ENCODE data around the gene TMEM117. TPM values are rescaled to one million over a fixed set of nuclear protein-coding genes. Genes with fewer than 3 reads are reported as not detected.

Gene TMEM117
- total and polyA plus RNA-seq, 2 donors (not counting 3 experiments of a cell fraction or from before 2014, with no cell fraction given), result 1.2 to 3.8 TPM

DNA sequence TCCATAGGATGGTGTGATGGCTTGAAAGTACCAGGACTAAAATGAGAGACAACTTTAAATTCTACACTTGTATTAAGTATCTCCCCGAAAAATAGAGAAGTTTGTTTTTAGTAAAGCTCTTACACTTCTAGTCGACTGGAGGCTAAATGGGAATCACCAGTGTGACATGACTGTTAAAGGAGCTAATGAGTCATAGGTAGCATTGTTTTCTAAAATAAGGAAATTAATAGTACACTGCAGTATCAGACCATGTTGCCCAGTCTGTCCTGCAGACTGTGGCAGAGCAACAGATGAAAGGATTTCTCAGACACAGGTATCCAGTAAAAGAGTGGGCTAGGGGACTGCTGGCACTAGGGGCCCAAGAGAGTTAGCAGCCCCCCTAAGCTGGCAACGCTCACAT is 140.1 kb downstream of the TMEM117 start:
- intact Hi-C loops (cut with micrococcal nuclease) (no loop called here), dilution Hi-C loops (cut with MboI; ENCODE audit: extremely low pct_ligation_motif_present, low sequenced_read_pairs) (no loop called here)
- TF ChIP-seq JUN (IDR thresholded peaks at IDR 0.05; ENCODE audit: borderline replicate concordance, insufficient read depth, insufficient read length, low read depth), result peak; percentile 42
- TF ChIP-seq FOS (IDR thresholded peaks at IDR 0.05; ENCODE audit: borderline replicate concordance, insufficient read depth, low read length), result no peak
- FAIRE-seq (no peak), DNase-seq (ENCODE audit: low read depth, low spot score) (no peak)
- Histone ChIP-seq H3K9me1 (replicated peaks; ENCODE audit: control insufficient read depth, extremely low read depth, insufficient read depth, low read length) (no peaks in the 10 kb centered on the region), H3K27ac (ENCODE audit: insufficient read depth, low read depth, low read length) (no peak overlapping the region), H3K36me3 (ENCODE audit: control insufficient read depth in 2 of 2, extremely low read depth in 1 of 2, insufficient read depth in 2 of 2, low read length in 2 of 2) (no peaks in the 10 kb centered on the region), H2AFZ (ENCODE audit: low read depth, low read length) (no peak overlapping the region), H3K27me3 (ENCODE audit: control insufficient read depth in 2 of 2, insufficient read depth in 2 of 2, low read length in 2 of 2) (no peaks in the 10 kb centered on the region), H3K4me2 (ENCODE audit: insufficient read depth, low read length) (no peak overlapping the region), H3K9me3 (replicated peaks; ENCODE audit: control insufficient read depth, insufficient read depth, low read length) (no peaks in the 10 kb centered on the region), H3K4me1 (ENCODE audit: control insufficient read depth, extremely low read depth, insufficient read depth, low read length) (no peaks in the 10 kb centered on the region), H4K20me1 (replicated peaks; ENCODE audit: control insufficient read depth, extremely low read depth, insufficient read depth, low read length) (no peaks in the 10 kb centered on the region), H3K4me3 (replicated peaks in 1 of 3; ENCODE audit: insufficient read depth in 1 of 3, low read depth in 1 of 3, low read length in 3 of 3) (no peak overlapping the region), H3K79me2 (ENCODE audit: control insufficient read depth, insufficient read depth, low read length) (no peaks in the 10 kb centered on the region), H3K9ac (replicated peaks; ENCODE audit: extremely low read depth, insufficient read depth, low read length) (no peak overlapping the region)
- BruUV-seq (replicated peaks), result no TSS peak
- CTCF ChIA-PET, result no interaction called here
- POLR2A ChIA-PET, result no interaction called here

DNA sequence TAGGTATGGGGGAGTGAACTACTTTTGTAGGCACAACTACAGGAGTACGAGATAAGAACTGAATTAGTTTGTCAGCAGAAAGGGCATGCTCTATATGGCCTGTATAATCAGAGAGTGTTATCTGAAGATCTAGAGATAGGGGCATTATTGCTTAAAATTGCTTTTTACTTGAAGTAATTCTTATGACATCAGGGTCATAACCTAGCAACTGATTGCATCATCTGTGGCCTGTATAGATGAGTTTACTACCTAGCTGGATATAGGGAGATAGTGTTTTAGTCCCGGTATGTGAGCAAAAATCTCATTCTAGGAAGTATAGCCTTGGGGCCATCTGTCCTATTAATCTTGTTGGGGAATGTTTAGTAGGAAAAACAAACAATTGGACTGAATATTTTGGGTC is 142.7 kb downstream of the TMEM117 start:
- Histone ChIP-seq H3K36me3 (ENCODE audit: control insufficient read depth in 2 of 2, extremely low read depth in 1 of 2, insufficient read depth in 2 of 2, low read length in 2 of 2) (no peaks in the 10 kb centered on the region), H3K4me3 (replicated peaks in 1 of 3; ENCODE audit: insufficient read depth in 1 of 3, low read depth in 1 of 3, low read length in 3 of 3) (no peak overlapping the region), H3K9ac (replicated peaks; ENCODE audit: extremely low read depth, insufficient read depth, low read length) (no peak overlapping the region), H3K27me3 (ENCODE audit: control insufficient read depth in 2 of 2, insufficient read depth in 2 of 2, low read length in 2 of 2) (no peaks in the 10 kb centered on the region), H3K27ac (ENCODE audit: insufficient read depth, low read depth, low read length) (no peak overlapping the region), H3K4me2 (ENCODE audit: insufficient read depth, low read length) (no peak overlapping the region), H3K4me1 (ENCODE audit: control insufficient read depth, extremely low read depth, insufficient read depth, low read length) (no peaks in the 10 kb centered on the region), H4K20me1 (replicated peaks; ENCODE audit: control insufficient read depth, extremely low read depth, insufficient read depth, low read length) (no peaks in the 10 kb centered on the region), H2AFZ (ENCODE audit: low read depth, low read length) (no peak overlapping the region), H3K79me2 (ENCODE audit: control insufficient read depth, insufficient read depth, low read length) (no peaks in the 10 kb centered on the region), H3K9me3 (replicated peaks; ENCODE audit: control insufficient read depth, insufficient read depth, low read length) (no peaks in the 10 kb centered on the region), H3K9me1 (replicated peaks; ENCODE audit: control insufficient read depth, extremely low read depth, insufficient read depth, low read length) (no peaks in the 10 kb centered on the region)
- no TSS peak for BruUV-seq (replicated peaks)
- TF ChIP-seq, protein P1, sequence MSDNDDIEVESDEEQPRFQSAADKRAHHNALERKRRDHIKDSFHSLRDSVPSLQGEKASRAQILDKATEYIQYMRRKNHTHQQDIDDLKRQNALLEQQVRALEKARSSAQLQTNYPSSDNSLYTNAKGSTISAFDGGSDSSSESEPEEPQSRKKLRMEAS (IDR thresholded peaks at IDR 0.05; ENCODE audit: insufficient read depth, insufficient read length), result no peak
- TF ChIP-seq POLR2AphosphoS5 (IDR thresholded peaks at IDR 0.05; ENCODE audit: insufficient read depth, low read depth, low read length) (no peak), GATA2 (IDR thresholded peaks at IDR 0.05; ENCODE audit: insufficient read depth, insufficient read length, low read depth, low read length) (no peak), FOS (IDR thresholded peaks at IDR 0.05; ENCODE audit: borderline replicate concordance, insufficient read depth, low read length) (no peak), EZH2 (IDR thresholded peaks at IDR 0.05; ENCODE audit: borderline replicate concordance, low read depth, low read length, severe bottlenecking) (no peak), JUN (IDR thresholded peaks at IDR 0.05; ENCODE audit: borderline replicate concordance, insufficient read depth, insufficient read length, low read depth) (no peak)
- dilution Hi-C loops (cut with MboI; ENCODE audit: extremely low pct_ligation_motif_present, low sequenced_read_pairs), result no loop called here
- FAIRE-seq, result no peak
- intact Hi-C loops (cut with micrococcal nuclease), result no loop called here
- no peak for DNase-seq (ENCODE audit: low read depth, low spot score)
- POLR2A ChIA-PET, result no interaction called here
- CTCF ChIA-PET, result interaction anchor here (0.9 kb wide), 1 partner anchor 20 kb away, joined by 3 read pairs; no protein-coding TSS in a partner anchor

Measured in endothelial cell of umbilical vein (primary cell).